ENCODE data around the gene TMEM9. TPM values are rescaled to one million over a fixed set of nuclear protein-coding genes. Genes with fewer than 3 reads are reported as not detected.

Gene TMEM9
- total RNA-seq, 1 donor from 2014 or later: 55.3 TPM

DNA sequence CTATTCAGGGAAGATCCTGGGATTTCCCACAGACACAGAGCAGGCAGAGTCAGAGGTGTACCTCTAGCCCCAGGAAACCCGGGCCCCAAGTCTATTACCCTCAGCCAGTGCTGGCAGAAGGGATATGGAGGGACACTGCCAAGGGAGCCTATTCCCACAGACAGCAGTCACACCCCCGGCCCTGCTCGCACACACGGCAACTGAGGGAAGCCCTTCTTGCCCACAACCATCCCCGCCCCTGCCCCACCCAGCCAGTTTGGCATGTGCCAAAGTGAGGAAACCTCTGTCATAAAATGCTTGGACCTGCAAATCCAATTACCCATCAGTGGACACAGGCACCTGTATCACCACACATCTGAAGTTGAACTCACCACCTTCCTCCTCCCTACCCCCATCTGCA lies 48.6 kb downstream of the TMEM9 start:
- no peak for DNase-seq (ENCODE audit: low spot score)

DNA sequence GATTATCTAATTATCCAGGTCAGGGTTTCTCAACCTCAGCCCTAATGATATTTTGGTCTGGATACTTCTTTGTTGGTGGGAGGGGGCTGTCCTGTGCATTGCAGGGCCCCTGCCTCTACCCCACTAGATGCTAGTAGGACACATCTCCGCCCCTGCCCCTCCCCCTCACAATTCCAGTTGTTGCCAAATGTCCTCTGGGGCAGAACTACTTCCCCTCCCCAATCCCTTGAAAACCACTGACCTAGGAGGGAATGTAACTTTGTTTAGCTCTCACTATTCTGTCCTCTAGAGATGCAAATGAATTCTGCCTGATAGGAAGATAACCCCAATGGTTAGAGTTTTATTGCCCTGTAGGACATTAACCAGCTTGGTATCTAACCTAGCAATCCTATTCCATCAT lies 50.1 kb downstream of the TMEM9 start:
- DNase-seq (ENCODE audit: low spot score): no peak

GRCh38 chr1:201103666-201104065 lies 50.6 kb downstream of the TMEM9 start:
- DNase-seq (ENCODE audit: low spot score): no peak

DNA sequence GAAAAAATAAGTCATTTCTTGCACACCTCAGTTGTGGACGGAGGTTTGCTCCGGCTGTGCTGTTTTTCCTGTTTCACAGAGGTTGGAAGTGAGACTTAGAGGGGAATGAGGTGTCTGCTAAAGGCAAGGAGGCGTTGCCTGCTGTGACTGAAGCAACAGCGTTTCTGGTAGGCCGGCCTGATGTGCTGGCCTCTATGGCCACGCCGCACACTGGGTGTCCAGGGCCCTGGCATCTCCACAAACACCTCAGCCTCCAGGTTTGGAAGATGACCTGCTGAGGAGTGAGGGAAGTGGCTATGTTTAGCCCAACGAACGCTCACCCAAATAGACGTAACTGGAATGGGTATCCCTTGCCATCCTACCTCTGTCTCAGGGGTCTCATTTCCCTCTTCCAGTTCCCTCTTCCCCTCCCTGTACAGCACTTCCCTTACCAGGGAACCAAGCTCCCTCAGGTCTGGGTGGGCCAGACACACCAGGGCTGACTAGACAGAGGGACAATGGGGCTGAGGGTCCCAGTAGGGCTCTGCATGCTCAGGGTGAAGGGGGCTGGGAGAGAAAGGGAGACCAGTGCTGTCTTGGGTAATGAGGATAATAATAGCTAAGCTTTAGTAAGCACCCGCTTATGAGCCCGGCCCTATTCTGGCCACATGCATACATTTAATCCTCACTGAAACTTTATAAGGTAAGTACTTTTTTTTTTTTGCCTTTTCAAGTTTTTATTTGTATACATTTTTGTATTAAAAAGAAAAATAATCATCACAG lies 53.9 kb downstream of the TMEM9 start:
- DNase-seq (ENCODE audit: low spot score): no peak

DNA sequence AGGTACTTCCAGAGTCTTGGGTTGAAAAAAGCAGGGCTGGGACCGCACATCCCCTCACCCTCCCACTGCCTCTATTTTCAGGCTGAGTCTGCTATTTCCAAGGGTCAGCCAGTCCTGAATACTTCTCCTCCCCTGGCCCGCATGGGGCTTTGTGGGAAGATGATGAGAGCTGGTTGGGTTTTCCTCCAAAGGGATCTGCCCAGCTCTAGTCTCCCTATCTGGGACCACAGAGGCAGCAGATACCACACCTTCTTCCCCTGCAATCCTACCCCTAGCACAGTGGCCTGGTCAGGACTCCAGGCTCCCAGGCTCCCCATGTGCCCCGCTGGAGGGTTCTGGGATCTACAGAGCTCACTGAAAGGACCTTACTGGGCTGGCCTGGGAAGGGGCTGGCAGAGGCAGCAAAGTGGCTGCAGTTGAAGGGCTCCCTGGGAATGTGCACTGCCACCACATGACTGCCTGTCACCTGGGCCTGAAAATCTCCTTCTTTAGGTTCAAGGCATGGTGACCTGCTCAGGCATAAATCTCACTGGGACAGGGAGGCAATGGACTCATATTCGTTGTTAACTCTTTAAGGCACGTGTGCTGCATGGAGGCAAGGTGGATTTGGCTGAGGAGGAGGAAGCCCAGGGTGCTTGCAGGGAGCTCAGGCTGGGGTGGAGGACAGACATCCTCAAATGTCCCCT lies 55.1 kb downstream of the TMEM9 start:
- DNase-seq (ENCODE audit: low spot score): no peak

DNA sequence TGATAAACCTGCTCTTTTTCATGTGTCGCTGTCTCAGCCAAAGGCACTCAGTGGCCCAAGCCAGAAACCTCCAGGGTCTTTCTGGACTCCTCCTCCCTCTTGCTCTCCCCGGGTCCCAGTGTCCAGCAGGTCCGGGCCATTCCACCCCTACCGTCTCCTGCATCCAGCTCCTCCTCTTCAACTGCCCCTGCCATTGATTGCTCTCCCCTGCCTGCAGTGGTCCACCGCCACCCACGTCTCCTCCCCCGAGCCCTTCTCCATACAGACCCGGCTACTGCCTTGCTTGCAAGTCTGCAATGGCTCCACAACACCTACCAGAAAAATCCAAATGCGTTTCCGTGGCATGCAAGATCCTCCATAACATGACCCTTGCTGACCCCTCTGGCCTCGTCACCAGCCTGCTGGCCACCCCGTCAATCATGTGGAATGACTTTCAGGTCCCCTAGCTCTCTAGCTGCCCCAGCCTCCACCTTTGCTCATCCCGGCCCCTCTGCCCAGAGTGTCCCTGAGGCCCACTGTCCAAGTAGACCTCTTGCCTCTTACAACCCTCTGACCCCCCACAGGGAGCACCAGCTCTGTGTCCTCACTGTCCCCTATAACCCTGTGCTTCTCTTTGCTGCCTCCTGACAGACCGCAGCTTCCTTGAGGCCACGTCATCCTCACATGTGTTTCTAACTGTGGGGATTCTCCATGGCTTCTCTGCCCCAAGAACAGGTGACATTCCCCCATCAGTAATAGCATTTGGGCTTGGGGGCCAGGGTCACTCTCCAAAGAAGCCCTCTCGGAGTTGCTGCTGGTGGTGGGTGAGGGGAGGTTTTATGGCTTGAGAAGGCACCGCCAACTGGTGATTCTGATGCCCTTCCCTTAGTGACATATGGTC lies 57.1 kb downstream of the TMEM9 start:
- DNase-seq (ENCODE audit: low spot score): no peak

DNA sequence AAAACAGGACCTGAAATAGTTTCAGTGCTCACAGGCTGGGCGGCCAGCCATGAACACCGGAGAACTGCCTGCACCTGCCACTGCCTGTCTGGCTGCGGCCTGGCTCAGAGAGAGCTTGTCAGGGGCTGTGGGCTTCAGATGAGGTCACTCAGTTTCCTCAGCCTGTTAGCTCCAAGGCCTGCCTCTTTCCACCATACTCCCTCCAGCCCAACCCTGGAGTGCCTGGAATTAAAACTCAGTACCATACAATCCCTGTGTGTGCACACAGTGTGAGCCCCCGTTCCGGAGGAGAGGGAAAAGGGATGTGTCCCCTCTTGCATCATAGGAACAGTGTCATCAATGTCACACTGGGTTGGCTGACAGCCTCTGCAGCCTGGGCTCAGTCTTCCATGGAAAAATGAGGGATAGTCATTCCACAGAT lies 58.2 kb downstream of the TMEM9 start:
- no peak for DNase-seq (ENCODE audit: low spot score)

DNA sequence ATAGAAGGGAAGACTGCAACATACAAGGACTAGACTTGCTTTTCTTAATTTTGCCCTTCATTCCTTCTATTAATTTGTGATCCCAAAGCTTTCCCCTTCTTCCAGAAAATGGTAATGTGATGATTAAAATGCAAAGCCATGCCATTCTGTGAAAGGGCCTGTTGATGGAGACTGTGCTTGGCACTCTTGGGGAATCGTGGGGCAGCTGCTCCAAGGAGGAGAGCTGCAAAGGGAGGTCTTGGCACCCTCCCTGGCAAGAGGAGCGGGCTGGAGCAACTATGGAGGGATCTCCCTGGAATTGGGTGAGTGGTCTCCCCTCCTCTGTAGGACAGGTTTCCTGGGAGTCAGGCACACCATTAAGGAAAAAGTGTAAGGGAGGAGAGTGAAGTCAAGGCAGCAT lies 58.7 kb downstream of the TMEM9 start:
- no peak for DNase-seq (ENCODE audit: low spot score)

DNA sequence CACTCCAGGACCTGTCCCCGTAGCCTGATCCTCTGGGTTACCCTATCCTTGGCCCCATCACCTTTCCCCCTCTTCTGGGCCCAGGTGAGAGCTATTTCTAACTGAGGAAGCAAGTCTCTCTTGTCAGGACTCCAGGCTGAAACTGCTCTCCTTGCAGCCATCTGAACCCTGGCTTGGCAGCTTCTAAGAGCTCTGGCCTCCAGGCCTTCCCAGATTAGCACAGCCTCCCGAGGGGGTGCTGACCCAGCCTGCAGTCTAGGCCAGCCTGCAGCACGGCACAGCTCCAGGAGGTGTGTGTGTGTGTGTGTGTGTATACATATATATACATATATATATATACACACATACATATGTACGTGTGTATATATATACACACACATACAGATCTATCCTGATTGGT lies 59.4 kb downstream of the TMEM9 start:
- DNase-seq (ENCODE audit: low spot score): no peak

DNA sequence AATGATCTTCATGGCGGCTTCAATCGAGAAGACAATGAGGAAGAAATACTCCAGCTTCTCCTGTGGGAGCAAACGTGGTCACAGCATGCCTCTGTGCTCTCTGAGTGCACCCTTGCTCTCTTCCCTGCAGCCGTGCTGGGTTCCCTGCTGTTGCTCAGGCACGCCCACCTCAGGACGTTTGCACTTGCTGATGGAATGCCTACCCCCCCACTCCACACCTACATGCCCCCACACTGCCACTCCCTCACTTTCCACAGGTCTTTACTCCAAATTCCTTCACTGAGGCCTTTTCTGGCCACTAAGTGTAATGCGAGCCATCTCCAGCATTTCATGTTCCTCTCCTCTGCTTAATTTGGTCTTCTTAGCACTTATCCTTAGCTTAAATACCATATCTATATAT lies 60.3 kb downstream of the TMEM9 start:
- no peak for DNase-seq (ENCODE audit: low spot score)

DNA sequence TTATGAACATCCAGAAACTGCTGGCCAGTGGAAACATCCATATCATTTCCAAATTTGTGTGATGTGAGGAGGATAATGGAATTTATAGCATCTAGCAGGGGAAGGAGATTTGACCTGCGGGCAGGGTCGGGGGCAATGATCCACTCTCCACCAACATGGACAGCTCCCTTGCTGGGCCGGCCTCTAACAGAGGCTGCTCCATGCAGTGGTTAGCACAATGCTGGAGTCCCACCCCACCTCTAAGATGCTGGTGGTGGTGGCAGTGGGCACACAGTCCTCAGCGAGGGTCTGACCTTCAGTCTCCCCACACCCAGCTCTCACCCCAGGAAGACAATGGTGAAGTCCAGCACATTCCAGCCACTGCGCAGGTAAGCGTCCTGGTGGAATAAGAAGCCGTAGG lies 60.7 kb downstream of the TMEM9 start:
- DNase-seq (ENCODE audit: low spot score): no peak

DNA sequence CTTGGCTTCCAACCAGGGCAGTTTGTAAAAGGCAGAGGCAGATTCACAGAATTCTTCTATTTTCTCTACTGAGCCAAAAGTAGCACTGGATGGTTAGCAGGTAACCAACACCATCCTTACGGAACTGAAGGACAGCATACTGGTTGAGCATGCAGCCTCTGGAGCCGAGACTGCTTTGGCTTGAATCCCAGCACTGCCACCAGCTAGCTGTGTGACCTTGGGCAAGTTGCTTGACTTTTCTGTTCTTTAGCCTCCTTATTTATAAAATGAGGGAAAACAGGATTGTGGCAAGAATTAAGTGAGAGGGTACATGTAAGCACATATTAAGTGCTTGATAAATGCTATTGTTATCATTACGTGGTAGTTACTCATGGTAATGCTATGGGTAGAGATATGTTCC lies 61.5 kb downstream of the TMEM9 start:
- no peak for DNase-seq (ENCODE audit: low spot score)

- no peak for DNase-seq (ENCODE audit: low spot score)
These were observed 63.0 kb downstream of the TMEM9 start for GRCh38 chr1:201091256-201091655.

DNA sequence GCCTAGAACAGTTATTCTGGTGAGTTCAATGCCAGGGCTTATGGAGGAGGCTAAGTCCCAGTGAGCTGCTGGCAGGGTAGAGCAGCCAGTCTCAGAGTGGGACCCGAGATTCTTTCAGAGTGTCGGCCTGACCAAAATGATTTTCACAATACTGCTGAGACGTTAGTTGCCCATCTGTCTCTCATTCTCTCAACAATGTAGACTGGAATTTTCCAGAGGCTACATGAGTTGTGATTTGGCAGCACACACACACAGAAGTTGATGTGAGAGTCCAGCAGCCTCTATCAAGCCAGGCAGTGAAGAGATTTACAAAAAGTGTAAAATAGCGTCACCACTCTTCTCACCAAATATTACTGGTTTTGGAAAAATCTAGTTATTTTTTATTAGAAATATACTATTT lies 63.7 kb downstream of the TMEM9 start:
- no peak for DNase-seq (ENCODE audit: low spot score)

DNA sequence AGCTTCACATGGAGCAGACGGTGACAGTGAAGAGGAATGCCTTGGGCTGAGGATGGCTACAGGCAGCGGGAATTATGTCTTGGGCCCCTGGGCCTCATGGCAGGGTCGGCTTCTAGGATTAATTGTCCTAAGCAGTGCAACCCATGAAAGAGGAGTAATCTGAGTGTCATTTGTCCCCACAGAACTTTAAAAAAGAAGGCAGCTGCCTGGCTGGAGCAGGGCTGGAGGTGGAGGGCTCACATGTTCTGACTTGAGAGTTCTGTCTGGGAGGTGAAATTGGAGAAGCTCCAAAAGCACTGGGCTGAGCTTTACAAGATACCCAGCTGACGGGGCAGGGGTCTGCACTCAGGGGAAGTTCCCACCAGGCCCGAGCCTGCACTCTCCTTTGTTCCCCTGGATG lies 64.7 kb downstream of the TMEM9 start:
- no peak for DNase-seq (ENCODE audit: low spot score)

DNA sequence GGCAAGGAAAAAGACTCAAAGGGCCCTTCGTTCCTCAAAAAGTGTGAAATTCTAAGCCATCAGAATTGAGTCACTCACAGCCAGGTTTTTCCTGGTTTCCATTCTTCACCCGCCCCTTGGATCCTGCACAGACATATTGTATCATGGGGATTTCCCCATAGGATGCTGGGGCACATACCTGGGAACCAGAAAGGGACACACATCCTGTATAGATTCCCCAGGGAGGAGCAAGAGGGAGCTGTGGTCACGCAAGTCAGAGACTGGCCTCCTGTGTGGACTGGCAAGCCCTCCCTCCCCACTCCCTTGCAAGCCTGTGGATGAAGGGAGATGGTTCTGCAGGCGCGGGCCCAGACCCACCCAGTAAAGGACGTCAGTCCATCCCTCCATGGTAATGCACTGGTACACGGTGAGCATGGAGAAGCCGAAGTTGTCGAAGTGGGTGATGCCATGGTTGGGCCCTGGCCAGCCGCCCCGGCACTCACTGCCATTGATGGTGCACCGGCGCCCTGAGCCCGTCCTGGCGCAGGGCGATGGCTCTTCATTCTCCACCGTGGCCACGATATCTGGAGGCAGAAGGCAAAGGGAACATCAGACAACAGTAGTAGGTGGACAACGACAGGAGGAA lies 65.3 kb downstream of the TMEM9 start:
- no peak for DNase-seq (ENCODE audit: low spot score)

GRCh38 chr1:201088395-201088794 lies 65.9 kb downstream of the TMEM9 start:
- no peak for DNase-seq (ENCODE audit: low spot score)

- no peak for DNase-seq (ENCODE audit: low spot score)
These were observed 68.2 kb downstream of the TMEM9 start for GRCh38 chr1:201085902-201086735.

All from ureter (tissue), 1 donor.